ENCODE results near the gene TOMT. TPM values are rescaled to one million over a fixed set of nuclear protein-coding genes. Genes with fewer than 3 reads are reported as not detected.
A peak's percentile ranks its signal among the peaks of the same experiment; 100 is the strongest.

The TOMT gene
- total RNA-seq = not detected in 2 replicates
- long read RNA-seq = 0 reads

DNA sequence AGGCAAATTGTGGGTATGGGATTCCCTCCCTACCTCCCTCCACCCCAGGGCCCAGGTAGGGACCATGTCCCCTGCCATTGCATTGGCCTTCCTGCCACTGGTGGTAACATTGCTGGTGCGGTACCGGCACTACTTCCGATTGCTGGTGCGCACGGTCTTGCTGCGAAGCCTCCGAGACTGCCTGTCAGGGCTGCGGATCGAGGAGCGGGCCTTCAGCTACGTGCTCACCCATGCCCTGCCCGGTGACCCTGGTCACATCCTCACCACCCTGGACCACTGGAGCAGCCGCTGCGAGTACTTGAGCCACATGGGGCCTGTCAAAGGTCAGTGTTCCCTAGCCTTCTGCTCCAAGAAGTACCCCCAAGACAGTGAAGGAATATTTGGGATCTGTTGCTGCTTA lies at the start of gene TOMT:
TSS of gene TOMT (plus strand) at position 37 of the 400 bp plus-strand sequence. CDS start at position 65, 28 bp downstream.
- peaks cover 4% of the 10 kb centered on the region for H3K36me3 Mint-ChIP-seq (ENCODE audit: insufficient read depth)
- DNase-seq (ENCODE audit: low spot score, unreplicated experiment) = no peak
- H3K9me3 Mint-ChIP-seq (ENCODE audit: low read depth) = no peaks in the 10 kb centered on the region
- no peaks in the 10 kb centered on the region for H3K27me3 Mint-ChIP-seq
- TF ChIP-seq CTCF (IDR thresholded peaks at IDR 0.05; ENCODE audit: unreplicated experiment) = no peak
- peak within 1 kb of the TSS; percentile 68 for H3K27ac Mint-ChIP-seq
- H3K4me1 Mint-ChIP-seq (ENCODE audit: low read depth) = peaks cover 24% of the 10 kb centered on the region
- H3K4me3 Mint-ChIP-seq (ENCODE audit: low read depth) = no peak within 1 kb of the TSS

DNA sequence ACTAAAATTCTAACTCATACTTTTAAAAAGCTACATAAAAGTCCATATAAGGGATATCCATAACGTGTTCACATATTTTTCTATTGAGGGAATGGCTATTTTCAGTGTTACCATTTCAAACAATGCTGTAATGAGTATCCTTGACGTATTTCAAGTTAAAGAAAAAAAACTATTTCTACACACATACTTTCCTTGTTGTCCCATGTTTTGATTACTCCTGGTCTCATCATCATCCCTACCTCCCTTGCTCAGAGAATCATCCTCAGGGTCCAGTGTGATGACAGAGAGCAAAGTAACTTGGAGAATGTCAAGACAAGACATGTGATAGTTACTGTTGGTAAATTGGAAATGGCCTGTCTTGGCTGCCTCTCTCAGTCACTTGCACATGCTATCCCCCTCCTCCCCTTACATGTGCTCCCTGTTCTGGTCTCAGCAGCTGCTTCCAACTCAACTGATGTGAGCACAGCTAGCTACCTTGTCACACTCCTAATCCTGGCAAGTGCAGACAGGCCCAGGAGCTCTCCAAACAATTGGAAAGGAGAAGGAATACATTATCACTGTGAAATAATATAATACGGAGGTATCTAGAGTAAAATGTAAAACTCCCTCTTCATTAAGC lies 47.2 kb upstream of the TOMT start:
- Mint-ChIP-seq H3K4me3 (ENCODE audit: low read depth) (no peak overlapping the region), H3K27me3 (no peaks in the 10 kb centered on the region), H3K27ac (no peak overlapping the region), H3K9me3 (ENCODE audit: low read depth) (no peaks in the 10 kb centered on the region), H3K36me3 (ENCODE audit: insufficient read depth) (peaks cover 2% of the 10 kb centered on the region), H3K4me1 (ENCODE audit: low read depth) (no peaks in the 10 kb centered on the region)
- DNase-seq (ENCODE audit: low spot score, unreplicated experiment) = no peak
- no peak for TF ChIP-seq CTCF (IDR thresholded peaks at IDR 0.05; ENCODE audit: unreplicated experiment)

DNA sequence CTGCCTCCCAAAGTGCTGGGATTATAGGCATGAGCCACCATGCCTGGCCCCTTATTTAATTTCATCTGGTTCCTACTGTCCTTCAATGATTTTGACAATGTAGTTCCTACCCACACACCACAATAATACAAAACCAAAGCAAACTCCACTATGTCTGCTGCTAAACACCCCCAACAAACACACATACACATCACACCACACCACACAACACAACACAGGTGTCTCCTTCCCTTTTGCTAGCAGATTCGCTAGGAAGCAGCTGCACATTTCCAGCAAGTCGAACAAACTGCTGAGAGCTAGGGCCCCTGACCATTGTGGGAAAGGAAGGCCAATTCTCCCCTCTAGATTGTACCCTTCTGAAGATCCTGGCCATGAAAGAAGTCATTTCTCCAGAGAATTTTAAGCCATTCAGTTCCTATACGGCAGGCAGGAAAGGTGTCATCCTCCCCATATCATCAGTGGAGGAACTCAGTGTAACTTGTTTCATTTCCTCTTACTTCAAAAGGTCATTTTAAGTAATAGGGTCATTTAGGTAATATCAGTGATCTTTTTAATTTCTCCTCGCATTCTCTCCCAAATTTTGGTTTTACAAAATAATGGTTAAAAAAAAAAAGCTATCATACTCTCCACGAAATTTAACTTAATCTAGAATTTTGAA lies 43.9 kb upstream of the TOMT start:
- Mint-ChIP-seq H3K9me3 (ENCODE audit: low read depth) (no peaks in the 10 kb centered on the region), H3K4me3 (ENCODE audit: low read depth) (no peak overlapping the region), H3K27ac (peak overlapping the region; percentile 1), H3K27me3 (no peaks in the 10 kb centered on the region), H3K4me1 (ENCODE audit: low read depth) (no peaks in the 10 kb centered on the region), H3K36me3 (ENCODE audit: insufficient read depth) (peaks cover 4% of the 10 kb centered on the region)
- no peak for DNase-seq (ENCODE audit: low spot score, unreplicated experiment)
- no peak for TF ChIP-seq CTCF (IDR thresholded peaks at IDR 0.05; ENCODE audit: unreplicated experiment)

- Mint-ChIP-seq H3K4me1 (ENCODE audit: low read depth) (peaks cover 3% of the 10 kb centered on the region), H3K27me3 (no peaks in the 10 kb centered on the region)
- no peak for TF ChIP-seq CTCF (IDR thresholded peaks at IDR 0.05; ENCODE audit: unreplicated experiment)
Measured at GRCh38 chr11:72066855-72067254, 38.9 kb upstream of the TOMT start.

DNA sequence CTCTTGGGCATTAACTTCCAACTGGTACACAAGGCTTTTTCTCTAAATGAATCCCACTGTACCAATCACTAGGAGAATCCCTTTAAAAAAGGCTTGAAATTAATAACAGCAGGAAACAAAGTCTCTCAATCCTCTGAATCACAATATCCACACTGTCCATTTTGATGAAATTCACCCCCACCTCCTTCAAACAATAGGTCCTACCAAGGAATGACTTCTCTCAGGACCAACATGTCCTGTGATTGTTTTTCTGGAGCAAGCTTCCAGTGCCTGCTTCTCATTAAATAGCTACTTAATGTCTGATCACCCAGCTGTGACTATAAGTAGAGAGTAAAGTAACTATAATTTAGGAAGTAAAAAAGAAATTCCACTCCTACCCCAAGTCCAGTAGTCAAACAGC lies 38.5 kb upstream of the TOMT start:
- Mint-ChIP-seq H3K9me3 (ENCODE audit: low read depth) (no peaks in the 10 kb centered on the region), H3K36me3 (ENCODE audit: insufficient read depth) (peaks cover 4% of the 10 kb centered on the region), H3K27me3 (no peaks in the 10 kb centered on the region), H3K4me3 (ENCODE audit: low read depth) (no peak overlapping the region), H3K4me1 (ENCODE audit: low read depth) (peaks cover 3% of the 10 kb centered on the region), H3K27ac (no peak overlapping the region)
- no peak for TF ChIP-seq CTCF (IDR thresholded peaks at IDR 0.05; ENCODE audit: unreplicated experiment)
- DNase-seq (ENCODE audit: low spot score, unreplicated experiment) = no peak

More at GRCh38 chr11:72066855-72067254, 38.9 kb upstream of the TOMT start:
- H3K4me3 Mint-ChIP-seq (ENCODE audit: low read depth) = no peak overlapping the region
- H3K36me3 Mint-ChIP-seq (ENCODE audit: insufficient read depth) = peaks cover 5% of the 10 kb centered on the region
- no peaks in the 10 kb centered on the region for H3K9me3 Mint-ChIP-seq (ENCODE audit: low read depth)
- no peak for DNase-seq (ENCODE audit: low spot score, unreplicated experiment)
- no peak overlapping the region for H3K27ac Mint-ChIP-seq
